ENCODE measurements around the gene RERE.

Gene RERE

GRCh38 chr1:8667869-8668594 is 149.4 kb downstream of the RERE start:
- no peak for DNase-seq

GRCh38 chr1:8666389-8667167 is 150.9 kb downstream of the RERE start:
- DNase-seq = no peak

- no peak for DNase-seq
Observed at GRCh38 chr1:8665833-8666232, 151.6 kb downstream of the RERE start.

GRCh38 chr1:8664887-8665286 is 152.6 kb downstream of the RERE start:
- no peak for DNase-seq

GRCh38 chr1:8663915-8664329 is 153.5 kb downstream of the RERE start:
- DNase-seq = no peak

- DNase-seq = no peak
Observed at GRCh38 chr1:8663090-8663802, 154.2 kb downstream of the RERE start.

- no peak for DNase-seq
Observed at GRCh38 chr1:8662380-8663072, 154.9 kb downstream of the RERE start.

- no peak for DNase-seq
Observed at GRCh38 chr1:8661185-8662110, 156.0 kb downstream of the RERE start.

- peak in 31 of 51 donors; percentile 4 to 70 (median 22) for DNase-seq
Observed at GRCh38 chr1:8660411-8660828, 157.0 kb downstream of the RERE start.

- DNase-seq = no peak
Observed at GRCh38 chr1:8659593-8659992, 157.8 kb downstream of the RERE start.

GRCh38 chr1:8653878-8654277 is 163.6 kb downstream of the RERE start:
- no peak for DNase-seq

- no peak for DNase-seq
Observed at GRCh38 chr1:8652467-8653046, 164.9 kb downstream of the RERE start.

- no peak for DNase-seq
Observed at GRCh38 chr1:8651962-8652361, 165.5 kb downstream of the RERE start.

GRCh38 chr1:8651236-8651890 is 166.1 kb downstream of the RERE start:
- no peak for DNase-seq

- no peak for DNase-seq
Observed at GRCh38 chr1:8649875-8650274, 167.6 kb downstream of the RERE start.

- no peak for DNase-seq
Observed at GRCh38 chr1:8649027-8649426, 168.4 kb downstream of the RERE start.

- no peak for DNase-seq
Observed at GRCh38 chr1:8646996-8647395, 170.4 kb downstream of the RERE start.

- no peak for DNase-seq
Observed at GRCh38 chr1:8646189-8646588, 171.3 kb downstream of the RERE start.
